ENCODE results near the gene MARCHF3.
"Not testable (repeated sequence)": the region's sequence is repeated elsewhere in the genome, so short reads cannot be mapped to it uniquely, and the experiment has no call there.

Gene MARCHF3

DNA sequence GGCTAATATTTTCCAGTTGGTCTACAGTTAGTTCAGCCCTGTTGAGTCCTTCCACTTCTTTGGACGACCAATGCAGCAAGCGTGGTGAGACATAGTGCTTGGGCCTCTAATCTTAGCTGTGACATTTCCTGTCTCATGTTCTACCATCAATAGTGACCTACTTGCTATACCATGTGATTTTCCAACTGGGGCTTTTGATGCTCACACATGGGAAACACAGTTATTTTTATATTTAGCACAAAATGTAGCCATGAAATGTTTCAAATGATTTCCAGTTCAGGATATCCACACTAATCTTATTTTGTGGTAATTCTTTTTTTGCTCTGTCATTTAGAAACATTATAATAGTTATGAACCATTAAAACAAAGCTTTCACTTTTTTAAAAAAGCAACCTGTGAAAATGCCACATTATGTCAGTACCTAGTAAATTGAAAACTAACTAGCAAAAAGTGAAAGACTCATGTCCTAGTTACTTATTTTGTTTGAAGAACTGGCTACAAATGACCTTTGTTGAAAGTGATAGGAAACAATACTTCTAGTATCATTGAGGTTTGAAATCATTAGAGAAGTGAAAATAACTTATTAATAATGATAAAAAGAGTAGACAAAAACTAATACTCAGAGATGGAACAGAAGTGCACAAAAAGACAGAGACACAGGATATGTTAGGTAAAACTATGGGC is 18.3 kb downstream of the MARCHF3 start:
- DNase-seq (ENCODE audit: low spot score), result no peak

DNA sequence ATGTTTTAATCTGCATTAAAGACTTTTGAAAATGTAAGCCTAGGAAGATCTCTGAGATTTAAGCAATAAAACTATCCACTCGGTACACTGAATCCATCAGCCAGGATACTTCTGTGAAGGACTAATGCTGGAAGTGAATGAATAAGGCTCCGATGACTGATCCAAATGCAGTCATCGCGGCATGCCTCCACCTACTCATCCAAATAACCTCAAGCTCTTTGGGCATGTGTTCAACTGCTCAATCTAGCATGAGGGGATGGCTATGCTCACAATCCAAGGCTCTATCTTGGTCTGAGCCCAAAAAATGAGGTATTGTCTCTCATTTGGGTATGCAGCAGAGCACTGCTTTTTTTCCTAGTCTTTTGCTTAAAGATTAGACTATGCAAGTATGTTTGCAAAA is 19.2 kb downstream of the MARCHF3 start:
- no peak for DNase-seq (ENCODE audit: low spot score)

DNA sequence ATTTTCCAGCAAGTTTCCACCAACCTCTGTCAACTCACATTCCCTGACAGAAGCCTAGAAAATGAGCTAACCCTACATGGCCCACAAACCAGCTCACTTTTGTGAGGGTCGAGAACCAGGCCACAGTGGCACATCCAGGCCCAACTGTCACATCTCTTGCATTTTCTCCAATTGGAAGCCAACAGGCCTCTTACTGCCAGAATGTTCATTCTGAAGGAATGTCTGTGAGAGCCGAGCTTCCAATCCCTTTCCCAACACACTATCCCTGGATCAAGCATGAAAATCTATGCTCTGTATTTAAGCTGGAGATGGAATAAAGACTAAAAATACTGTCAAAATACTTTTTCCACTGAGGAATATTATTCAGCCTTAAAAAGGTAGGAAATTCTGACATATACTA is 20.0 kb downstream of the MARCHF3 start:
- no peak for DNase-seq (ENCODE audit: low spot score)

DNA sequence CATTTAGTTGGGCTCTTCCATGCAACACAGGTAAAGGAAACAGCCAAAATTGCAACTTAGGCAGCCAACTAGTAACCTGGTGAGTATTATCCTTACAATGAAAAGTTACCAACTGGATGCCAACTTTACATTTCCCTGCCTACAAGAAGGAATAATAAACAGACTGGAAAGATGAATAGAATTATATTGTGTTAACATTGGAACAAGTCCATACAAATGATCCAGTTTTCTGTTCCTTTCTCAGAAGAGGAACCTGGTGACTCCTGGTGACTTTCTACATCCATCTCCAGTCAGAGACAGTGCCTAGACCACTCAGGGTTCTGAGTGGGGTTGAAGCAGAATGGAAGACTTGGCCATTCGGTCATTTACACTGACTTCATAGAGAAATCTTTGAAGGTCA is 20.6 kb downstream of the MARCHF3 start:
- DNase-seq (ENCODE audit: low spot score), result no peak

DNA sequence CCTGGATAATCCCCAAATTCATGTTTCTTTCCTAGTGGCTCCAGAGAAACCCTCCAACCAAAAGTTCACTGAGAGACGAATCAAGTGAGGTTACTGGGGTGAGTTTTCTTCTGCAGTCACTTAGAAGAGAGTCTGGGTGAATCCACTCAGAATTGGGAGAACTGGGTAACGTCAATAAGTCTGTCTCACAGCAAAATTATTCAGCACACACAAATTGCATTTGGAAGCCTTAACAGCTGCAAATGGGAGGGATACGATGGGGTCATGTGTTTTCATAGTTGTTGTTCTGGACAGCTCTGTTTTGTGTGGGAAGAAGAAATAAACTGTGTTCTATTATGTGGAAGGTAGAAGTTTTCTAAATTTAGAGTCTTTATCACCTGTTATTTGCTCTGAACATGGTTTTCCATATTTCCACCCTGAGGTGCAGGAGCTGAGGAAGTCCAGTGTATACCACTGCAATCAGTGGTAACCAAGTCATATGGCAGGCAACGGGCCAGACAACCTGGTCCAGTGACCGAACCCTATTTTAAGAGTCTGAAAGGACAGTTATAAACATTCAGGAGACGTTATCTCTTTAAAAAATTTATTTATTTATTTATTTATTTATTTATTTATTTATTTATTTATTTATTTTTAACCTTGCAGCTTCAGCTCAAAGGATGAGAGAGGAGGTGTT is 21.9 kb downstream of the MARCHF3 start:
- DNase-seq (ENCODE audit: low spot score), result no peak

DNA sequence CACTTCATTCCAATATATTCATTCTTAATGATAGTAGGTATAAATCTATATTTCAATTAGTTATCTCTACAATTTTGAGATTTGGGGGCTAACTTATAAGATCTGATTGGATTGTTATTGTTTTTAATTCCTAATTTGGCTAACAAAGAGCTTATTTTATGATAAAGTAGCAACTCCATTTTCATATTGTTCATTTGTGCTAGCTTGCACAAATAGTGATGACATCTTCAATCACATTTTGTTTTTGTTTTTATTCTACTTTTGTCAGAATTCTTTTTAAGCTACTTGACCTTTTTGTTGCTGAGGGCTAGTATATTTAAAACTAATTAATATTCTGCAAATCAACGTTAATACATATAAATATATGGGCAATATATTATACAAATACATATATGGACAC is 22.8 kb downstream of the MARCHF3 start:
- no peak for DNase-seq (ENCODE audit: low spot score)

DNA sequence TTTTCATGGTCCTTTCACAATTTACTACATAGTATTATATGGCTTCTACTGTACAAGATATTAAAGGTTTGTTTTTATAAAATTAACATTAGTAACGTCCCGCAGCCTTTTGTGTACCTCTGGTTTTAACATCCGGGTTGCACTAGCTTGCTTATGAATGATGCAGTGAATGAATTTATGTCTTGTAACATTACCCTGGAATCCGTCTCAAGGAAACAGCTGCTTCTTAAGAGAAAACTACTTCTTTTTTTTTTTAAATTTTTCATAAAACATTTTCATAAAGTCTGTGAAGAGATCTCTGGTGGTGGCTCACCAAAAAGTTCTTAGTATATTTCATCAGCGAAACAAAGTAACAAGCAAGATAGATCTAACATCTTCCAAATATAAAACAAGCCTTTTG is 23.6 kb downstream of the MARCHF3 start:
- no peak for DNase-seq (ENCODE audit: low spot score)

DNA sequence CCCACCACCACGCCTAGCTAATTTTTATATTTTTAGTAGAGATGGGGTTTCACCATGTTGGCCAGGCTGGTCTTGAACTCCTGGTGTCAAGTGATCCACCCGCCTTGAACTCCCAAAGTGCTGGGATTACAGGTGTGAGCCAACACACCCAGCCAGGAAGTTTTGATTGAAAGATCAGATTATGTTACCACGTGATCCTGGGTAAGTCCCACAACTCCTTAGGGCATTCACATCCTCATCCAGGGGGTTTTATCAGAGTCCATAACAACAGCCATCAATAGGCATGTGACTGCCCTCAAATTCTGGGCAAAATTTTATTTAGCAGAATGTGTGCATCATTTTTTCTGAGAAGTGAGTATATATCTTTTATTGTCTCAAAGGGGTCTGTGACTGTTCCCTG is 25.1 kb downstream of the MARCHF3 start:
- DNase-seq (ENCODE audit: low spot score), result not testable (repeated sequence)

DNA sequence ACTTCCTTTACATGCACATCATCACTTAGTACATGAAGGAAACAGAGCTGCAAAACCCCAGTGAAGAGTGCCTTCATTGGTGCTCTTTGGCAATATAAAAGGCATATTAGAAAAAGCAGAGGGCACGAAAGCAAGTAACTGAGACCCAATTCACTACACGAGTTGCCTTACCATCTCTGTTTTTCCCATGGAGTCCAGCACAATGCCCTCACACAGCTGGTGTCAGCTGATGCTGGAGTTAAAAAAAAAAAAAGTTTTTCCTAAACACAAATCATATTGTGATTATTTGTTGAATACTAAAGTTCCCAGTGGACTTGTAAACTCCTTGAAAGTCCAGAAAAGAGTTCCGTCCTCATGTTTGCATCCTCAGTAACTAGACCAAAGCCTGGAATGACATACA is 25.6 kb downstream of the MARCHF3 start:
- DNase-seq (ENCODE audit: low spot score), result no peak

DNA sequence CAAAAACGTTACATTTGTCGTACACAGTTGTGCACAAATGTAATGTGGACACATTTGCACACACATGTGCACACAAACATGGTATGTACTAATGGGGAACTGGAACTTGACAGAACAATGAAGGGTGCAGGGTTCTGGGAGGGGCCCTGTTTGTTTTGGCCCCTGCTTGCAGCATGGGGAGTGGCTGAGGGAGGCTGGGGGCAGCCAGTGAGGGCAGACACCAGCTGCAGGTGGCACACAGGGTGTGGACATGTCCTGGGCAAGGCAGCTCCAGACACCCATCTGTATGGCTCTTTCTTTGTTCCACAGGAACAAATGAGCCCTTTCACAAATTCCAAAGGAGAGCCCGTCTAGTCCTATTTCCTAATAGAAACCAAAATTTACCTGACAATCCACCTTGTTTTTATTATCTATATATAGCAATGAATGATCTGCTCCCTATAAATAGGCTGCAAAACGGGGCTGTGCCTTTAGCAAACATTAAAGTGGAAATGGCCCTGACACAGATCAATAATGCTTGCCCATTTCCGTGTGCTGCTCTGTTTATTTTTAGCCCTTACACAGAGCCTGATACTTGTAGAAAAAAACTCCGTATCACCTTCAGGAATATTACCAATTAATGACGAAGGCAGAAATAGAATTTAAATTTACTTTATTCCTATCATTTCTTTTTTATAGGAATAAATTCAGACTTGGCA is 26.4 kb downstream of the MARCHF3 start:
- DNase-seq (ENCODE audit: low spot score), result no peak

DNA sequence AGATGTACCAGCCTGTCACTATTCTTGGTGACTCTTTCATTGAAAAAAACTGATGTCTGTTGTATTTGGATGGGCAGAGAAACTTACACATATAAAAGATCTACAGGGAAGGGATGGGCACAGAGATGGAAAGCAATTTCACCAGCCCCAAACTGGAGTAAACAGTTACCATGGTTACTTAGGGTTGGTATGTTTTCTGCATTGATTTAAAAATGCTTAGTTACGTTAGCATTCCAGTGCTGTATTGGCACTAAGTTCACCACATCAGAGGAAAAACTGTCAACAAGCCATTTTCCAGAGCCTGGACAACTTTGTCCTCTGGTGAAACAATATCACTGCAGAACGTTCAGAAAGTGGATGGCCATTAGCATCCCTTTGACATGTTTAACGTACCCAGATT is 28.0 kb downstream of the MARCHF3 start:
- DNase-seq (ENCODE audit: low spot score), result no peak

DNA sequence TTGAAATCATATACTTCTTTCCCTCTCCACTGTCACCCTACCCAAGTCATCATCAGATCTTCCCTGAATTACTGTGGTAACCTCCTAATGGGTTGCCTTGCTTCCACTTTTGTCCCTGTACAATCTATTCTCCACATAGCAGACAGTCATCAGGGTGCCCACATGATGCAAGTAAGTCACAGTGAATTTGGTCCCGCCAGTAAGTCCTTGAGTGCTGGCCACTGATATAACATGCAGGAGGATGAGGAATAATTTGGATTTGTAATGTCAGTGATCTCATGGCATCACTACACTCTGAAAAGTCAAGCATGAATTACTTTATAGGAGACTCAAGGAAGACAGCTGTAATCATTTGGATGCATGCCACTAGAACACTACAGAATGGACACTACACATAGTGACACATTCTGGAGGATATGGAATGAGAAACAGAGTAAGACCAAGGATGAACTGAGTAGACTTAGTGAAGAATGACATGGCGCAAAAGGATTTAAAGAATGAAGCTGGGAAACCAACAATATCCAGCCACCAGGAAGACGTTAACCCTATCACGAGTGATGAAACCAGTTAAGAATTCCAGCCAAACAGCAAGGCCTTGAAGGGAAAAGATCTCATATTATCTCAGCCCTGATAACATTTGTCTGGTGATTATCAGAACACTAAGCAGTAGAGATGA is 28.6 kb downstream of the MARCHF3 start:
- DNase-seq (ENCODE audit: low spot score), result no peak

DNA sequence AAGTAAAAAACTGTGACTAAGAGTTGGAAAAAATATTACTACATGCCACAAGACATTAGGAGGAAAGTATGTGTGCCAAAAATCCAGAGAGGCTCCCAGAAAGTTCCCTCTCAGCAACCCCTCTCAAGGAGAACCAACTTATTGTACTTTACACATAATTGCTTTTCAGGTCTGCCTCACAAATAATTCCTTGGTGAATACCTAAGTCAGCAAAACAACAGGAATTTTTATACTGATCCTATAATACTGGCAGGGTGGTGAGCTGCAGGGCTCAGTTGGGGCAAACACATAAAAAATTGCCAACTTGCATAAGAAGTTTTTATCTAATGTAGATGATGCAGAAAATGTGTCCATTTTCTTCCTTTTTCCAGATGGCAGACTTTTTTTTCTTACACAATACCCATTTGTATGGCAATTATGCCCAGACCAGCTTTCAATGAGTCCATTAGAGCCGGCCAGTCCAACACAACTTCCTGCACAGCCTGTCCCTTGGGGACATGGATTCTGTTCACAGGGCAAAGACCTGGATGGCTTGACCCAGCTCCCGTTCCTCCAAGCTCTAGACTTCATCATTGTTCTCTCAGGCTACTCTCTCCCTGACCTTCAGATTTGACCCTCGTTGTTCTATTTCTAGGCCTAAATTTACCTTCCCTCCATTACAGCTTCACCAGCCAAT is 31.3 kb downstream of the MARCHF3 start:
- DNase-seq (ENCODE audit: low spot score), result peak; percentile 33

DNA sequence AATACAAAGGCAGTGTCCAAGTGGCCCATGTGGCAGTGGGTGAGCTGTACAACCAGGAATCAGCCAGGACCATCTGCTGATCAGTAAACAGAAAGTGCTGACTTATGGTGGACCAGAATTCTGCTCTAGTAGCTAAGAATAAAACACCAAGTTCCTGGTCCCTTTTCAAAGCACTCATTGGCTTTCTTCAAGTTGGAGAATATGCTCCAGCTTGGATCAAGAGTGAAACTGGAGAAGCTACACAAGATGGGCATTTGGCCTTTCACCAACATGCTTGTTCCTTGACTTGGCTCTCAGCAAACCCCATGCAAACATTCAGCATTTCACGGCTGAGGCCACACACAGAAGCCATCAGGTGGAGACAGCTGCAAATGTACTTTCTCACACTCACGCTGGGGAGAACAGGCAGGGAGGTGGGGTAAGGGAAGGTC is 32.1 kb downstream of the MARCHF3 start:
- peak; percentile 40 for DNase-seq (ENCODE audit: low spot score)

DNA sequence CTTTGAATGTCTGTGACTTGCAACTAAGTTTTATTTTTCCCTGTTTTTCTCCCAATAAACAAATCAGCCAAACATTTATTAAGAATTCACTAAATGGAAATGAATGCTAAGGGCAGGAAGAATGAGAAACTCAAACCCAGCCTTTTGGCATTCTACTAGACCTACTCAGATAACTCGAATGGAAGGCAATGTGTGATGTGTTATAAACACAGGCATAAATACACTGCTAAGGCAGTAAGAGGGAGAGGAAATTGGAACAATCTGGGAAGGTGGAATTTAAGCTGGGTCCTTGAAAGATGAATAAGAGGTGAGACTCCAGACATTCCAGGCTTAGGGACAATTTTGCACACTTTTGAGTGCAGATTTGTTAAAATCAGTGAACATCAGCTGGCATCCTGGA is 34.7 kb downstream of the MARCHF3 start:
- no peak for DNase-seq (ENCODE audit: low spot score)

DNA sequence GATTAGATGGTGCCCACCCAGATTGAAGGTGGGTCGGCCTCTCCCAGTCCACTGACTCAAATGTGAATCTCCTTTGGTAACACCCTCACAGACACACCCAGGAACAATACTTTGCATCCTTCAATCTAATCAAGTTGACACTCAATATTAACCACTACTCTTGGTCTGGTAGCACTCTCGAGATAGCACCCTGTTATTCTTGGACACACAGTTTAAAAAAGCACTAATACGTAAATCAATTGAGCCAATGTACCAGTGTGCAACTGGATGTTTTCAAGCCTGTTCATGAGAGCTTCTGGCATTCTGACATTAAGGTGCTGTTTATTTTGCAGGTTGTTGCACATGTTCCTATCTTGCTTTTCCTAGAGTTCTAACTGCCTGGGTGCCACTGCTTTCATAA is 35.3 kb downstream of the MARCHF3 start:
- DNase-seq (ENCODE audit: low spot score), result no peak

DNA sequence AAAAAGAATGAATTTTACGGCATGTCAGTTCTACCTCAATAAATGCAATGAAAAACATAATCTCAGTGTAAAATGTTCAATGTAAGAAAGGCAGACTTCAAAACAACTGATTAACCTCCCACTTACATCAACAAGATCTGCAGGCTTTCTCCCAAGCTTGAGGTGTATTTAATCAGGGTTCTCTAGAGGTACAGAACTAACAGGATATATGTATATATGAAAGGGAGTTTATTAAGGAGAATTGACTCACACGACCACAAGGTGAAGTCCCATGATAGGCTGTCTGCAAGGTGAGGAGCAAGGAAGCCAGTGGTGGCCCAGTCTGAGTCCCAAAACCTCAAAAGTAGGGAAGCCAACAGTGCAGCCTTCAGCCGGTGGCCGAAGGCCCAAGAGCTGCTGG is 35.9 kb downstream of the MARCHF3 start:
- no peak for DNase-seq (ENCODE audit: low spot score)

DNA sequence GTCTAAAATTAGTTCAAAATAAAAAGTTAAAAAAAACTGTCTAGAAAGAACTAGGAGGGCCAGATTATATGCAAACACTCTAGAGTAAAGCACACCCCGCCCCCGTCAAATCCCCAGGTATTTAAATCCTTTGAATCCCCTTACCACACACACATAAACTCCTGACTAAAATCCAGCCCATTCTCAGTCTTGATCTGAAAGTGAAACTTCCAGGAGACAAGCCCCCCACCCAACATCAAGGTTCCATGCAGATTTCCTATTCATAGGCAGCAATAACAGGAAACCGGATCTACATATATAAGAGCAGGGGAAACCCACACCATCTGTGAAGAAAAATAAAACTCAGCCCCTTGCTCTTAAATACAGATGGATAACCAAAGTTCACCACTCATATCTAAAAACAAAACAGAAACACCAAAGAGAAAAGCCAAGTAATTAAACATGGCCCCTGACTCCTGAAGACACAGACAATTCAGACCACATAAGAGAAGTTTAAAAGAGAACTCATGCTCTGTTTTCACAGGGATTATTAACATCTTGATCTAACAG is 42.3 kb downstream of the MARCHF3 start:
- DNase-seq (ENCODE audit: low spot score), result no peak

DNA sequence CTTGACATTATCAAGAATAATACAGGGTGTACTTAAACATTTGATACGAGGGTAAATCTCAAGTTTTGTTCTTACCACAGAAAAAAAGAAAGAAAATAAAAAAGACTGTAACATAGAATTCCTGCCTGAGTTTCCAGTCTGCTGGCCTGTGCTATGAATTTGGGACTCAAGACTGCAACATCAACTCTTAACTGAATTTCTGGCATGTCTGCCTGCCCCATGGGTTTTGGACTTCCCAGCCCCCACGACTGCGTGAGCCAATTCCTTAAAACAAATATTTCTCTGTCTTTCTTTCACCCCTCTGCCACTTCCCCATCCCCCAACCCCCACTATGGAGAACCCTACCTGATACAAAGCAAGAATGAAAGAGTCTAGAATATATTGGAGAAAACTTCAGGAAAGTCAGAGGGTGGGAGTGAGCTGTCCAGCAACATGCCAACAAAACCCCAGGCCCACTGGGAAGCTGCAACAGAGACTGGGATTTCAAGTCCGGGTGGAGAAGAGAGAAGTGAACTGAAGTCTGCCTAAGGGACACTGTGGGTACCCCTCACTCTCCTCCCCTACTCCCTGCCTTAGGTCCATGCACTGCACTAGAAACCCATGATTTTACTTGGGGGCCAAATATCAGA is 43.0 kb downstream of the MARCHF3 start:
- DNase-seq (ENCODE audit: low spot score), result no peak

DNA sequence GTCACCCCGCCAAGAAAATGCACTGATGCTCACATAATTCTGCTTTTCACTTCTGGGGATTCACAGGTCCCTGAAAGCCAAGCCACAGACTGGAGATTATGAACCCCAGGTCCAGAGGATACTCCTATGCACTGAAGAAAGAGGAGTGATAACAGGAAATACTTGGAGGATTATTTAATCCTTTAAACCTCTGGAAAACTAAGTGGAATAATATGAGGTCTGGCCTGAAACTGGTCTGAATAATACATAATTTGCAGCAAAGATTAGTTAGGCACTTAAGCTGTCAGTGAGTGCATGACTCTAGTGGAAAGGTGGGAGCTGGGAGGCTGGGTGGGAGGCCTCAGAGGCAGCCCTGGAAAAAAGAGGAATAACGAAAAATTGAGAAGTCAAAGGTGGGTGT is 45.7 kb downstream of the MARCHF3 start:
- no peak for DNase-seq (ENCODE audit: low spot score)

DNA sequence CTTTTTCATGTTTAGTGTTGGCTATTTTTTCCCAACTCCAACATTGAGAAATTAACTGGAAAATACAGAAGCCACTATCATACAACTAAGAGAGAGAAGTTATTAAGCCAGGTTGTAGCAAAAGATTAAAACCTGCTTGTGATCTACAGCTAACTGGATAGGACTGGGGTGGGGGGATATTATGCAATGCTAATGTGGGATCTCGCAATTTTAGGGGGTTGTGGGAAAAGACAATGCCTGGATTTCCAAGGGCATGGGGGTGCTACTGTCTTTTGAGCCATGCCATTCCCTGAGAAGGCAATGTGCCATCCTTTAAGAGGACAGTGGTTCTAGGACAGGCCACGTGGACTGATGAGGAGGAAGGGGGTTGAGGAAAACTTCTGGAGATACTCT is 46.5 kb downstream of the MARCHF3 start:
- DNase-seq (ENCODE audit: low spot score), result no peak
